GM06990 (cell line): ENCODE measurements around the gene CDKL1.
A peak's percentile ranks its signal among the peaks of the same experiment; 100 is the strongest.
"Not testable (repeated sequence)": the region's sequence is repeated elsewhere in the genome, so short reads cannot be mapped to it uniquely, and the experiment has no call there.

Experiments
- DNase-seq: peaks from one replicate; pipeline ENCODE4 v3.0.0-alpha.2; 2011; ENCODE audit not compliant: insufficient read length; ENCODE audit errors: extremely low read depth
- H3K27me3 ChIP-seq: replicated peaks from 2 replicates; pipeline ENCODE4 v1.6.0; 2011; ENCODE audit warnings: low read length; ENCODE audit not compliant: control insufficient read depth, insufficient read depth
- H3K36me3 ChIP-seq: 2 replicates; pipeline ENCODE4 v1.5.1; 2011; ENCODE audit warnings: low read length; ENCODE audit not compliant: control insufficient read depth, insufficient read depth
- H3K4me3 ChIP-seq: replicated peaks from 2 replicates; pipeline ENCODE4 v1.5.1; 2011; ENCODE audit warnings: low read depth, mild to moderate bottlenecking, control low read depth, low read length
- TF ChIP-seq, protein P1 (sequence below): IDR thresholded peaks from 2 replicates; pipeline ENCODE4 v1.5.1; 2011; ENCODE audit warnings: low read length, control low read depth, mild to moderate bottlenecking, inconsistent platforms; ENCODE audit not compliant: insufficient read depth, poor library complexity, severe bottlenecking

Gene CDKL1

DNA sequence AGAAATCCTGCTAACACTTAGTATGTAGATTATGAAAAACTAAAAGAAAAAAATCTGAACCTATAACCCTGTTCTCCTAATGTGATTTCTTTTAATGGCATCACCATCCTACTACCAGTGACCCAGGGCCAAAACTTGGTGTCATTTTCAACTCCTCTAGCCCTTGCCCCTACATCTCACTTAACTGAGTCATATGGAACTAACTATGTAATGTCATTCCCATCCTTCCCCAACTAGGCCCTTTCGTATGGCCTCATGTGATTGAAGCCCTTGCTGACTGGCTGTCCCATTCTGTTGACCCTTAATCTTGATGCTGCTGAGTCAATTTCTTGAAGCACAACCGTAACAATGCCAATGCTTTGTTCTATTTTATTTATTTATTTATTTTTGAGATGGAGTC is 77.0 kb downstream of the CDKL1 start:
- Histone ChIP-seq H3K4me3 (no peak overlapping the region), H3K27me3 (no peaks in the 10 kb centered on the region), H3K36me3 (no peaks in the 10 kb centered on the region)
- TF ChIP-seq, protein P1, sequence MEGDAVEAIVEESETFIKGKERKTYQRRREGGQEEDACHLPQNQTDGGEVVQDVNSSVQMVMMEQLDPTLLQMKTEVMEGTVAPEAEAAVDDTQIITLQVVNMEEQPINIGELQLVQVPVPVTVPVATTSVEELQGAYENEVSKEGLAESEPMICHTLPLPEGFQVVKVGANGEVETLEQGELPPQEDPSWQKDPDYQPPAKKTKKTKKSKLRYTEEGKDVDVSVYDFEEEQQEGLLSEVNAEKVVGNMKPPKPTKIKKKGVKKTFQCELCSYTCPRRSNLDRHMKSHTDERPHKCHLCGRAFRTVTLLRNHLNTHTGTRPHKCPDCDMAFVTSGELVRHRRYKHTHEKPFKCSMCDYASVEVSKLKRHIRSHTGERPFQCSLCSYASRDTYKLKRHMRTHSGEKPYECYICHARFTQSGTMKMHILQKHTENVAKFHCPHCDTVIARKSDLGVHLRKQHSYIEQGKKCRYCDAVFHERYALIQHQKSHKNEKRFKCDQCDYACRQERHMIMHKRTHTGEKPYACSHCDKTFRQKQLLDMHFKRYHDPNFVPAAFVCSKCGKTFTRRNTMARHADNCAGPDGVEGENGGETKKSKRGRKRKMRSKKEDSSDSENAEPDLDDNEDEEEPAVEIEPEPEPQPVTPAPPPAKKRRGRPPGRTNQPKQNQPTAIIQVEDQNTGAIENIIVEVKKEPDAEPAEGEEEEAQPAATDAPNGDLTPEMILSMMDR: no peak
- no peak for DNase-seq

GRCh38 chr14:50319293-50319692 is 77.4 kb downstream of the CDKL1 start:
- no peaks in the 10 kb centered on the region; the same call in 1 of the 2 replicates for H3K36me3 ChIP-seq
- DNase-seq: no peak
- H3K4me3 ChIP-seq: no peak overlapping the region
- H3K27me3 ChIP-seq: no peaks in the 10 kb centered on the region
- TF ChIP-seq, protein P1: no peak

GRCh38 chr14:50318031-50318626 is 78.6 kb downstream of the CDKL1 start:
- no peaks in the 10 kb centered on the region for H3K27me3 ChIP-seq
- TF ChIP-seq, protein P1: peak; percentile 53
- no peak overlapping the region for H3K4me3 ChIP-seq
- no peak for DNase-seq
- H3K36me3 ChIP-seq: no peaks in the 10 kb centered on the region; the same call in 1 of the 2 replicates

DNA sequence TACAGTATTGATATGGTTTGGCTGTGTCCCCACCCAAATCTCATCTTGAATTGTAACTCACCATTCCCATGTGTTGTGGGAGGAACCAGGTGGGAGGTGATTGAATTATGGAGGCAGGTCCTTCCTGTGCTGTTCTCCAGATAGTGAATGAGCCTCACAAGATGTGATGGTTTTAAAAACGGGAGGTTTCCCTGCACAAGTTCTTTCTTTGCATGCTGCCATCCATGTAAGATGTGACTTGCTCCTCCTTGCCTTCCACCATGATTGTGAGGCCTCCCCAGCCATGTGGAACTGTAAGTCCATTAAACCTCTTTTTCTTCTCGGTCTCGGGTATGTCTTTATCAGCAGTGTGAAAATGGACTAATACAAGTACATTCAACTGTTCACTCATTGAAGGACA is 82.6 kb downstream of the CDKL1 start:
- not testable (repeated sequence) for H3K27me3 ChIP-seq, DNase-seq, H3K4me3 ChIP-seq, H3K36me3 ChIP-seq

- DNase-seq: no peak
- Histone ChIP-seq H3K36me3 (no peaks in the 10 kb centered on the region; the same call in 1 of the 2 replicates), H3K27me3 (no peaks in the 10 kb centered on the region), H3K4me3 (peak overlapping the region; percentile 97)
- TF ChIP-seq, protein P1: no peak
These were observed 84.0 kb downstream of the CDKL1 start for GRCh38 chr14:50312734-50313054.

DNA sequence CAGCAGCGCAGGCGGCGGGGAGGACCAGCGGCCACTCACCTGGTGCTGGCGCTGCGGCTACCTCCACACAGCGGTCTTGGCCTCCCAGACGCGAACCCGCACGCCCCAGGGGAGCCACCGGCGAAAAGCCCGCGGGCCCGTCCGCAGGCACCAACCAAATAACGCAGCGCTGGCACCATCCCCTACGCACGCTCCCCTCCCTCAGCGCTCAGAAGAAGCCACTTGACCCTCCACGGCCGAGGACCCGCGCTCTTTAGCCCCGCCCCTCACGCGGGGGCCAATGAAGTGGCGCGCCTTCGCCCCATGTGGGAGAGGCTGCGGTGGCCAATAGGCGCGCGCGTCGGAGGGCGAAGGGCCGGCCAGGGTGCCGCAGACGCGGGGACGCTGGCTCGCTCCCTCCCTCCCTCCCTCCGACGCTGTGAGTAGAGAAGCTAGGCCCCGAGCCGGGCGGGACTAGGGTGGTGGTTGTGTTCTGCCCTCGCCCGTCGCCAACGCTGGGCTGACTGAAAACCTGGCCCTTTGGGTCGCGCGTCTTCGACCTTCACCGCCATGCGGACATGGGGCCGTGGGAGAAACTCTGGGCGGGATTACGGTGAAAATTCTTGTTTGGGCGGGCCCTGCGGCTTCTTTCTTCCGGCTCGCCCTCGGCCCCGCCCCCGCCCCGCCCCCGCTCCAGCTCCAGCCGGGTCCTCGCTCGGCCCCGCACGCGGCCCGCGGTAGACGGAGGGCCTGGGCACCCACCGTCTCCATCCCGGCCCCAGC is 84.5 kb downstream of the CDKL1 start, which contains the start of the genes DMAC2L and L2HGDH:
DMAC2L (plus strand) TSS at position 353 of the 762 bp plus-strand sequence. CDS start 9,164 bp downstream, outside the sequence.
L2HGDH (minus strand) TSS at position 258 of the 762 bp plus-strand sequence; CDS start at position 179, 79 bp downstream.
- Histone ChIP-seq H3K27me3 (no peaks in the 10 kb centered on the region), H3K4me3 (peak within 1 kb of the TSS; percentile 97), H3K36me3 (no peaks in the 10 kb centered on the region; the same call in 1 of the 2 replicates)
- DNase-seq: peak; percentile 98
- TF ChIP-seq, protein P1: no peak
